NCI-H2227 (cell line): Measurements from ENCODE around the gene TPST2.
A peak's percentile ranks its signal among the peaks of the same experiment; 100 is the strongest.

Experiments used
- DNase-seq: peaks from one replicate; lab custom pipeline; 2025; ENCODE audit not compliant: unreplicated experiment; lab: John Stamatoyannopoulos, UW

TPST2 gene

GRCh38 chr22:26558248-26558895 lies 31.6 kb downstream of the TPST2 start:
- no peak for DNase-seq

- no peak for DNase-seq
Measured at GRCh38 chr22:26556904-26557303, 33.0 kb downstream of the TPST2 start.

GRCh38 chr22:26555478-26555877 lies 34.5 kb downstream of the TPST2 start:
- no peak for DNase-seq

- DNase-seq = no peak
Measured at GRCh38 chr22:26554956-26555355, 35.0 kb downstream of the TPST2 start.

- DNase-seq = peak; percentile 8
Measured at GRCh38 chr22:26553056-26553752, 36.7 kb downstream of the TPST2 start.

GRCh38 chr22:26552466-26552865 lies 37.5 kb downstream of the TPST2 start:
- no peak for DNase-seq

- no peak for DNase-seq
Measured at GRCh38 chr22:26551568-26551967, 38.4 kb downstream of the TPST2 start.

- no peak for DNase-seq
Measured at GRCh38 chr22:26550498-26551033, 39.4 kb downstream of the TPST2 start.

- DNase-seq = no peak
Measured at GRCh38 chr22:26549902-26550497, 39.9 kb downstream of the TPST2 start.

GRCh38 chr22:26548984-26549383 lies 40.9 kb downstream of the TPST2 start:
- DNase-seq = no peak

- no peak for DNase-seq
Measured at GRCh38 chr22:26548303-26548702, 41.6 kb downstream of the TPST2 start.

- DNase-seq = no peak
Measured at GRCh38 chr22:26547837-26548236, 42.1 kb downstream of the TPST2 start.

- no peak for DNase-seq
Measured at GRCh38 chr22:26547426-26547825, 42.5 kb downstream of the TPST2 start.

- DNase-seq = peak; percentile 8
Measured at GRCh38 chr22:26546282-26546681, 43.6 kb downstream of the TPST2 start.

GRCh38 chr22:26545827-26546226 lies 44.1 kb downstream of the TPST2 start:
- DNase-seq = no peak

GRCh38 chr22:26545385-26545784 lies 44.5 kb downstream of the TPST2 start:
- DNase-seq = no peak

GRCh38 chr22:26544489-26544888 lies 45.4 kb downstream of the TPST2 start:
- no peak for DNase-seq

- no peak for DNase-seq
Measured at GRCh38 chr22:26542831-26543230, 47.1 kb downstream of the TPST2 start.

GRCh38 chr22:26541167-26541819 lies 48.6 kb downstream of the TPST2 start:
- DNase-seq = no peak

- DNase-seq = no peak
Measured at GRCh38 chr22:26540119-26540518, 49.8 kb downstream of the TPST2 start.

- DNase-seq = no peak
Measured at GRCh38 chr22:26536762-26537134, 53.2 kb downstream of the TPST2 start.
